HepG2 (cell line): ENCODE measurements around the gene POLG2. TPM values are rescaled to one million over a fixed set of nuclear protein-coding genes. Genes with fewer than 3 reads are reported as not detected.

Experiments
- CEBPZ ChIP-seq: IDR thresholded peaks from 2 replicates; pipeline ENCODE4 v1.6.1; 2012; ENCODE audit warnings: low read length, improper control_type of control experiment
- CTCF ChIP-seq: sonication (generic); formaldehyde crosslinking; IDR thresholded peaks from 2 replicates; pipeline ENCODE4 v1.5.0; 2020; ENCODE audit warnings: mild to moderate bottlenecking, missing genetic modification reagents, moderate library complexity
- GATAD2A ChIP-seq: IDR thresholded peaks from 2 replicates; pipeline ENCODE4 v1.6.1; 2016
- GPN1 ChIP-seq: sonication (generic); formaldehyde crosslinking; IDR thresholded peaks from 2 replicates; pipeline ENCODE4 v1.5.1; 2020; ENCODE audit warnings: missing genetic modification reagents, borderline replicate concordance
- MAZ ChIP-seq, 2 experiments: sonication (generic) in 1 of 2; formaldehyde crosslinking in 1 of 2; IDR thresholded peaks; 2 replicates each; pipeline versions ENCODE4 v1.5.0 to v1.6.1; 2012 to 2020; ENCODE audit warnings: low read depth in 2 of 2, mild to moderate bottlenecking in 2 of 2, borderline replicate concordance in 1 of 2, improper control_type of control experiment in 1 of 2, low read length in 1 of 2, missing genetic modification reagents in 1 of 2, moderate library complexity in 1 of 2
- TEAD3 ChIP-seq: optimal IDR thresholded peaks from 2 replicates; pipeline ENCODE3; 2016; ENCODE audit warnings: borderline replicate concordance
- THAP8 ChIP-seq: sonication (generic); formaldehyde crosslinking; IDR thresholded peaks from 2 replicates; pipeline ENCODE4 v1.5.1; 2020; ENCODE audit warnings: missing genetic modification reagents, mild to moderate bottlenecking, borderline replicate concordance
- ZGPAT ChIP-seq: IDR thresholded peaks from 2 replicates; pipeline ENCODE4 v1.6.1; 2016; ENCODE audit warnings: mild to moderate bottlenecking
- ZHX2 ChIP-seq, 2 experiments: sonication (generic) in 1 of 2; formaldehyde crosslinking in 1 of 2; IDR thresholded peaks; 2 replicates each; pipeline versions ENCODE4 v1.6.1 to v1.9.0; 2014 to 2022; ENCODE audit warnings: antibody characterized with exemption in 1 of 2, borderline replicate concordance in 1 of 2, inconsistent platforms in 1 of 2, low read depth in 1 of 2, missing genetic modification reagents in 1 of 2
- ZNF143 ChIP-seq: sonication (generic); formaldehyde crosslinking; IDR thresholded peaks from 2 replicates; pipeline ENCODE4 v1.4.0; 2020; ENCODE audit warnings: missing genetic modification reagents
- ZNF296 ChIP-seq: sonication (generic); formaldehyde crosslinking; conservative IDR thresholded peaks from 2 replicates; pipeline ENCODE4 v1.5.0; 2020; ENCODE audit warnings: mild to moderate bottlenecking, missing genetic modification reagents
- ZNF337 ChIP-seq: sonication (generic); formaldehyde crosslinking; IDR thresholded peaks from 2 replicates; pipeline ENCODE4 v1.5.1; 2020; ENCODE audit warnings: missing genetic modification reagents, low read depth, mild to moderate bottlenecking, borderline replicate concordance
- polyA plus RNA-seq, 8 experiments: library from polyadenylated mRNA; depleted of rRNA in 3 of 8; stranded (reverse) in 7 of 8; unstranded in 1 of 8; fragments of >200 nt; fragmentation: Illumina TruSeq in 4 of 8; extraction: Trizol in 4 of 8; gene quantifications; 2 replicates each; pipeline versions ENCODE4 v1.2.1 to v1.2.3, GENCODE V29; 2011 to 2016; ENCODE audit warnings: low read depth in 4 of 8, missing spikeins in 1 of 8, mixed read lengths in 1 of 8; ENCODE audit not compliant: insufficient read depth in 1 of 8
- total RNA-seq, 5 experiments: library from RNA; depleted of rRNA; stranded (reverse); fragments of >200 nt; fragmentation: Illumina TruSeq; extraction: Trizol; gene quantifications; 2 replicates each; pipeline ENCODE4 v1.2.3, GENCODE V29; 2016; ENCODE audit warnings: low read depth in 1 of 5

The POLG2 gene
- total and polyA plus RNA-seq, 2 of the 13 experiments (the other 11 are each of a cell fraction or from before 2014, with no cell fraction given): 21.1 to 25.5 TPM

GRCh38 chr17:64505340-64506200, 8.7 kb upstream of the POLG2 start (continued):
- 0 out of 2 replicates have a peak, but pooled peaks have one; percentile 16 for TF ChIP-seq CTCF
- 0 out of 2 replicates have a peak, but pooled peaks have one; percentile 62 for TF ChIP-seq ZNF143 (CRISPR knock-in tag)
- TF ChIP-seq TEAD3 (CRISPR knock-in tag): peak; percentile 40
- peak; percentile 72; the same call in 1 of the 2 replicates for TF ChIP-seq MAZ (IDR thresholded peaks at IDR 0.05; ENCODE audit: borderline replicate concordance, low read depth, low read length)
- 0 out of 2 replicates have a peak, but pooled peaks have one; percentile 22 for TF ChIP-seq MAZ (CRISPR knock-in tag; IDR thresholded peaks at IDR 0.05; ENCODE audit: low read depth)
- no peak for TF ChIP-seq ZNF296 (CRISPR knock-in tag)
- peak; percentile 80 for TF ChIP-seq ZGPAT (CRISPR knock-in tag)
- TF ChIP-seq ZHX2 (IDR thresholded peaks at IDR 0.05; ENCODE audit: low read depth): peak; percentile 95
- no peak for TF ChIP-seq ZHX2 (CRISPR knock-in tag; IDR thresholded peaks at IDR 0.05; ENCODE audit: borderline replicate concordance)
- TF ChIP-seq GATAD2A (CRISPR knock-in tag): peak; percentile 46; the same call in 1 of the 2 replicates
- TF ChIP-seq CEBPZ: no peak
- TF ChIP-seq THAP8 (CRISPR knock-in tag): 0 out of 2 replicates have a peak, but pooled peaks have one; percentile 30
- TF ChIP-seq ZNF337 (CRISPR knock-in tag): no peak
- TF ChIP-seq GPN1 (CRISPR knock-in tag): 0 out of 2 replicates have a peak, but pooled peaks have one; percentile 37
